ENCODE data around the gene NET1.
"Not testable (repeated sequence)": the region's sequence is repeated elsewhere in the genome, so short reads cannot be mapped to it uniquely, and the experiment has no call there.

Gene NET1

DNA sequence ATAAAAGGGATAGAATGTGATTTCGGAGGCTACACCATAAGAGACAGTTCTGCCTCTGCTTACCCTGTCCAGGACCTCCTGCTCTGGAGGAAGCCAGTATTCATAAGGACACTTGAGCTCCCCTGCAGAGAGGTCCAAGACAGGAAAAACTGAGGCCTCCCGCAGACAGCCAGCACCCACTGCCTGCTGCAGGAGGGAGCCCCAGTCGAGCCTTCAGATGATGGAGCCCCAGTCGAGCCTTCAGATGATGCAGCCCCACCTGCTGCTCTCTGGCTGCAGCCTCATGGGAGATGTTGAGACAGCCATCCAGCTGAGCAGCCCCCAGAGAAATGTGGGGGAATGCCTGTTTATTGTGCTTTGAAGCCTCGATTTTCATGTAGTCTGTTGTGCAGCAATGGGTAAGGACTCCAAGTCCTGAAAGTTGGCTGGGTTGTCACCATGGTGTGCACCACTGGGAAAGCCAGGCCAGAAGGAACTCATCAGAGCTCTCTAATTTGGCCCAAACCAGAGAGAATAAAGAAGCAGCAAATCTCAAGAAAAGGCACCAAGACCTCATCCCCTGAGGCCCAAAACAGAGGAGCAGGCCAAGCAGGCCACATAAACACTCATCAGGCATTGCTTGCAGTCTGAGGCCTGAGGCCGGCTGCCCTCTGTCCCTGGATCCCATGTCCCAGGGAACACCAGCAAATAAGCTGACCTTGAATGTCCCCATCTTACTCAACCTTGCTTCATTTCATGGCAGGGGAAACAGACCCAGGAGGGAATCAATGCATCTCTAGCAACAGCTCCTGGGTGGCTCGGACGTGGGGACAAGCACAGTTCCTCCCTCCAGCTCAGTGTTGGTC lies 56.1 kb downstream of the NET1 start:
- no peak overlapping the region for H3K27ac ChIP-seq (ENCODE audit: low read depth, low read length)

GRCh38 chr10:5469353-5470061 lies 57.1 kb downstream of the NET1 start:
- Histone ChIP-seq H3K4ac (ENCODE audit: low read depth, low read length) (peak overlapping the region; percentile 28), H3K4me3 (ENCODE audit: low read length) (no peak overlapping the region), H3K4me2 (ENCODE audit: low read length) (no peak overlapping the region), H3K4me1 (ENCODE audit: control insufficient read depth, low read depth, low read length) (peaks cover 9% of the 10 kb centered on the region), H3K79me1 (ENCODE audit: low read length) (no peaks in the 10 kb centered on the region), H3K36me3 (ENCODE audit: control insufficient read depth, insufficient read depth, low read length) (no peaks in the 10 kb centered on the region), H3K18ac (ENCODE audit: low read length) (peak overlapping the region; percentile 41), H2BK15ac (replicated peaks; ENCODE audit: low read depth) (no peak overlapping the region), H3K9ac (ENCODE audit: low read length) (no peak overlapping the region), H2BK120ac (ENCODE audit: low read depth, low read length) (no peak overlapping the region), H3K27me3 (ENCODE audit: insufficient read depth, low read length, poor library complexity) (no peaks in the 10 kb centered on the region), H3K27ac (ENCODE audit: low read depth, low read length) (no peak overlapping the region), H2BK5ac (ENCODE audit: low read length) (peak overlapping the region; percentile 22), H4K8ac (ENCODE audit: low read depth, low read length) (no peak overlapping the region), H2AK5ac (ENCODE audit: low read length) (peak overlapping the region; percentile 79), H3K79me2 (ENCODE audit: control insufficient read depth, insufficient read depth, low read length) (no peaks in the 10 kb centered on the region), H4K5ac (ENCODE audit: low read length) (no peak overlapping the region), H3K56ac (ENCODE audit: low read length) (peak overlapping the region; percentile 53), H3K23ac (ENCODE audit: low read length) (no peak overlapping the region)
- no peak for DNase-seq
- no CpG with 5 or more reads among the region's 15 CpGs for WGBS (ENCODE audit: extremely low coverage, insufficient coverage, low lambda C conversion rate)

More for the DNA sequence above, 56.1 kb downstream of the NET1 start:
- Histone ChIP-seq H3K9ac (ENCODE audit: low read length) (no peak overlapping the region), H3K23ac (ENCODE audit: low read length) (no peak overlapping the region), H3K56ac (ENCODE audit: low read length) (no peak overlapping the region), H3K4me2 (ENCODE audit: low read length) (no peak overlapping the region), H3K4me3 (ENCODE audit: low read length) (no peak overlapping the region), H2BK5ac (ENCODE audit: low read length) (no peak overlapping the region), H2BK15ac (replicated peaks; ENCODE audit: low read depth) (no peak overlapping the region), H3K27me3 (ENCODE audit: insufficient read depth, low read length, poor library complexity) (no peaks in the 10 kb centered on the region), H2AK5ac (ENCODE audit: low read length) (no peak overlapping the region), H3K18ac (ENCODE audit: low read length) (no peak overlapping the region), H2BK120ac (ENCODE audit: low read depth, low read length) (no peak overlapping the region), H4K8ac (ENCODE audit: low read depth, low read length) (no peak overlapping the region), H3K4me1 (ENCODE audit: control insufficient read depth, low read depth, low read length) (peaks cover 9% of the 10 kb centered on the region), H3K79me1 (ENCODE audit: low read length) (no peaks in the 10 kb centered on the region), H3K36me3 (ENCODE audit: control insufficient read depth, insufficient read depth, low read length) (no peaks in the 10 kb centered on the region), H3K79me2 (ENCODE audit: control insufficient read depth, insufficient read depth, low read length) (no peaks in the 10 kb centered on the region), H3K4ac (ENCODE audit: low read depth, low read length) (peak overlapping the region; percentile 41), H4K5ac (ENCODE audit: low read length) (no peak overlapping the region)
- WGBS (ENCODE audit: extremely low coverage, insufficient coverage, low lambda C conversion rate): no CpG with 5 or more reads among the region's 8 CpGs
- DNase-seq: no peak

GRCh38 chr10:5470062-5470751 lies 57.9 kb downstream of the NET1 start:
- DNase-seq: no peak
- Histone ChIP-seq H3K9ac (ENCODE audit: low read length) (no peak overlapping the region), H3K79me1 (ENCODE audit: low read length) (no peaks in the 10 kb centered on the region), H2AK5ac (ENCODE audit: low read length) (peak overlapping the region; percentile 76), H3K36me3 (ENCODE audit: control insufficient read depth, insufficient read depth, low read length) (no peaks in the 10 kb centered on the region), H2BK120ac (ENCODE audit: low read depth, low read length) (no peak overlapping the region), H3K18ac (ENCODE audit: low read length) (peak overlapping the region; percentile 41), H3K23ac (ENCODE audit: low read length) (no peak overlapping the region), H3K4me1 (ENCODE audit: control insufficient read depth, low read depth, low read length) (peaks cover 9% of the 10 kb centered on the region), H3K4me3 (ENCODE audit: low read length) (no peak overlapping the region), H2BK5ac (ENCODE audit: low read length) (peak overlapping the region; percentile 38), H2BK15ac (replicated peaks; ENCODE audit: low read depth) (no peak overlapping the region), H4K8ac (ENCODE audit: low read depth, low read length) (no peak overlapping the region), H3K56ac (ENCODE audit: low read length) (no peak overlapping the region), H3K4me2 (ENCODE audit: low read length) (no peak overlapping the region), H3K27ac (ENCODE audit: low read depth, low read length) (peak overlapping the region; percentile 4), H3K4ac (ENCODE audit: low read depth, low read length) (peak overlapping the region; percentile 28), H3K27me3 (ENCODE audit: insufficient read depth, low read length, poor library complexity) (no peaks in the 10 kb centered on the region), H3K79me2 (ENCODE audit: control insufficient read depth, insufficient read depth, low read length) (no peaks in the 10 kb centered on the region), H4K5ac (ENCODE audit: low read length) (no peak overlapping the region)
- WGBS (ENCODE audit: extremely low coverage, insufficient coverage, low lambda C conversion rate): no CpG with 5 or more reads among the region's 15 CpGs

DNA sequence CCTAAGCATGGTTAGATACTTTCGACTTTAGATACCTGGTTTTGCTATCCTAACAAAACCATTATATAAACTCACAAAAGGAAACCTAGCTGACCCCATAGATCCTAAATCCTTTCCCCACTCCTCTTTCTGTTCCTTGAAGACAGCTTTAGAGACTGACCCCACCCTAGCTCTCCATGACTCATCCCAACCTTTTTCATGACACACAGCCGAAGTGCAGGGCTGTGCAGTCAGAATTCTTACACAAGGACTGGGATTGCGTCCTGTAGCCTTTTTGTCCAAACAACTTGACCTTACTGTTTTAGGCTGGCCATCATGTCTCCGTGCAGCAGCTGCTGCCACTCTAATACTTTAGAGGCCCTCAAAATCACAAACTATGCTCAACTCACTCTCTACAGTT lies 62.3 kb downstream of the NET1 start:
- not testable (repeated sequence) for H3K4ac ChIP-seq (ENCODE audit: low read depth, low read length)

DNA sequence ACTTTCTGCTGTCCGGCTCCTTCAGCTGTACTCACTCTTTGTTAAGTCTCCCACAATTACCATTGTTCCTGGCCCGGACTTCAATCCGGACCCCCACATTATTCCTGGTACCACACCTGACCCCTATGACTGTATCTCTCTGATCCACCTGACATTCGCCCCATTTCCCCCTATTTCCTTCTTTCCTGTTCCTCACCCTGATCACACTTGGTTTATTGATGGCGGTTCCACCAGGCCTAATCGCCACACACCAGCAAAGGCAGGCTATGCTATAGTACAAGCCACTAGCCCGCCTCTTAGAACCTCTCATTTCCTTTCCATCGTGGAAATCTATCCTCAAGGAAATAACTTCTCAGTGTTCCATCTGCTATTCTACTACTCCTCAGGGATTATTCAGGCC lies 62.7 kb downstream of the NET1 start:
- not testable (repeated sequence) for H4K5ac ChIP-seq (ENCODE audit: low read length); H3K79me1 ChIP-seq (ENCODE audit: low read length); H2BK5ac ChIP-seq (ENCODE audit: low read length); H3K79me2 ChIP-seq (ENCODE audit: control insufficient read depth, insufficient read depth, low read length); H3K36me3 ChIP-seq (ENCODE audit: control insufficient read depth, insufficient read depth, low read length); H3K18ac ChIP-seq (ENCODE audit: low read length); H2BK120ac ChIP-seq (ENCODE audit: low read depth, low read length); H3K56ac ChIP-seq (ENCODE audit: low read length); H3K4me1 ChIP-seq (ENCODE audit: control insufficient read depth, low read depth, low read length); H3K27me3 ChIP-seq (ENCODE audit: insufficient read depth, low read length, poor library complexity); H2AK5ac ChIP-seq (ENCODE audit: low read length); H3K4me3 ChIP-seq (ENCODE audit: low read length); H3K4ac ChIP-seq (ENCODE audit: low read depth, low read length); H3K4me2 ChIP-seq (ENCODE audit: low read length); H3K9ac ChIP-seq (ENCODE audit: low read length); H3K27ac ChIP-seq (ENCODE audit: low read depth, low read length); H2BK15ac ChIP-seq (replicated peaks; ENCODE audit: low read depth); H4K8ac ChIP-seq (ENCODE audit: low read depth, low read length); DNase-seq; H3K23ac ChIP-seq (ENCODE audit: low read length)
- no CpG with 5 or more reads among the region's 8 CpGs for WGBS (ENCODE audit: extremely low coverage, insufficient coverage, low lambda C conversion rate)

More for the DNA sequence above, 62.3 kb downstream of the NET1 start:
- not testable (repeated sequence) for H3K27me3 ChIP-seq (ENCODE audit: insufficient read depth, low read length, poor library complexity); H3K4me1 ChIP-seq (ENCODE audit: control insufficient read depth, low read depth, low read length); H2BK5ac ChIP-seq (ENCODE audit: low read length); H3K36me3 ChIP-seq (ENCODE audit: control insufficient read depth, insufficient read depth, low read length); H4K5ac ChIP-seq (ENCODE audit: low read length); H3K4me2 ChIP-seq (ENCODE audit: low read length); H2BK15ac ChIP-seq (replicated peaks; ENCODE audit: low read depth); H2BK120ac ChIP-seq (ENCODE audit: low read depth, low read length); H3K4me3 ChIP-seq (ENCODE audit: low read length); H3K23ac ChIP-seq (ENCODE audit: low read length); H3K18ac ChIP-seq (ENCODE audit: low read length); H3K9ac ChIP-seq (ENCODE audit: low read length); H4K8ac ChIP-seq (ENCODE audit: low read depth, low read length); H3K79me2 ChIP-seq (ENCODE audit: control insufficient read depth, insufficient read depth, low read length); H2AK5ac ChIP-seq (ENCODE audit: low read length); H3K79me1 ChIP-seq (ENCODE audit: low read length); DNase-seq; H3K56ac ChIP-seq (ENCODE audit: low read length); H3K27ac ChIP-seq (ENCODE audit: low read depth, low read length)
- WGBS (ENCODE audit: extremely low coverage, insufficient coverage, low lambda C conversion rate): no CpG with 5 or more reads among the region's 4 CpGs
